HCT116 (cell line): ENCODE measurements around the gene CASP5. TPM values are rescaled to one million over a fixed set of nuclear protein-coding genes. Genes with fewer than 3 reads are reported as not detected.

Experiments
- ATAC-seq: fragments of 200-7000 bp; cut with Tn5 transposase; 2 replicates; pipeline ENCODE4 v1.9.1; 2020; ENCODE audit warnings: mild to moderate bottlenecking, moderate library complexity
- BruUV-seq: library from RNA; stranded (reverse); fragments of 400-500 nt; replicated peaks from 2 replicates; lab custom pipeline; 2021; lab: Mats Ljungman, UMichigan
- CTCF ChIA-PET: fragments of 300-600 bp; sonication (Branson Sonifier 250); formaldehyde crosslinking; loops from one replicate; lab custom pipeline; 2021; ENCODE audit warnings: antibody characterized with exemption; lab: Charles Lee
- POLR2A ChIA-PET: fragments of 300-600, 350-600 bp; sonication (Branson Sonifier 250); formaldehyde crosslinking; loops from one replicate; lab custom pipeline; 2021; ENCODE audit warnings: antibody characterized with exemption; lab: Charles Lee
- RAD21 ChIA-PET, 2 experiments: fragments of 300-600 bp; sonication (Branson Sonifier 250); formaldehyde crosslinking; loops; one replicate each; lab custom pipeline; 2023; ENCODE audit warnings: low total read pairs in 2 of 2; ENCODE audit not compliant: uncharacterized antibody in 2 of 2, unreplicated experiment in 2 of 2, low non-redundant PET in 1 of 2; lab: Charles Lee
- DNase-seq: peaks from one replicate; pipeline ENCODE4 v3.0.0-alpha.2; 2010; ENCODE audit warnings: low read depth, low spot score
- H2AFZ ChIP-seq: fragments of 200-600 bp; shearing (Covaris generic), sonication (generic); 2 replicates; pipeline ENCODE4 v1.6.1; 2017; ENCODE audit warnings: low read depth, mixed run types, mixed read lengths, antibody characterized with exemption, low read length; ENCODE audit not compliant: poor library complexity, severe bottlenecking
- H3K27ac ChIP-seq: 2 replicates; pipeline ENCODE4 v1.5.1; 2012; ENCODE audit warnings: low read depth, low read length
- H3K27me3 ChIP-seq: fragments of 200-600 bp; sonication (generic); 2 replicates; pipeline ENCODE4 v1.6.1; 2016; ENCODE audit warnings: mixed run types, low read length, mixed read lengths; ENCODE audit not compliant: insufficient read depth
- H3K36me3 ChIP-seq, 2 experiments: fragments of 200-500 bp in 1 of 2; fragments of 200-600 bp in 1 of 2; sonication (Bioruptor generic) in 1 of 2; sonication (generic) in 1 of 2; 2 replicates each; pipeline versions ENCODE4 v1.5.1 to v1.6.1; 2014 to 2016; ENCODE audit warnings: low read length in 2 of 2, inconsistent platforms in 1 of 2, mixed read lengths in 1 of 2, mixed run types in 1 of 2; ENCODE audit not compliant: insufficient read depth in 2 of 2, control insufficient read depth in 1 of 2
- H3K4me1 ChIP-seq, 2 experiments: fragments of 200-600 bp in 1 of 2; sonication (generic) in 1 of 2; 2 replicates each; pipeline versions ENCODE4 v1.5.1 to v1.6.1; 2012 to 2017; ENCODE audit warnings: low read length in 2 of 2, inconsistent platforms in 1 of 2, mild to moderate bottlenecking in 1 of 2, mixed read lengths in 1 of 2, mixed run types in 1 of 2, moderate library complexity in 1 of 2; ENCODE audit not compliant: insufficient read depth in 2 of 2, control insufficient read depth in 1 of 2
- H3K4me2 ChIP-seq: fragments of 200-600 bp; sonication (generic); 2 replicates; pipeline ENCODE4 v1.6.1; 2017; ENCODE audit warnings: mixed run types, low read length, mixed read lengths
- H3K4me3 ChIP-seq, 2 experiments: fragments of 200-600 bp in 1 of 2; sonication (generic) in 1 of 2; replicated peaks in 1 of 2; 2 replicates each; pipeline ENCODE4 v1.5.1; 2011 to 2016; ENCODE audit warnings: low read length in 2 of 2, control low read depth in 1 of 2, low read depth in 1 of 2, mild to moderate bottlenecking in 1 of 2, mixed read lengths in 1 of 2, mixed run types in 1 of 2
- H3K79me2 ChIP-seq: fragments of 200-600 bp; sonication (generic); 2 replicates; pipeline ENCODE4 v1.6.1; 2017; ENCODE audit warnings: mild to moderate bottlenecking, mixed run types, low read length, moderate library complexity, mixed read lengths; ENCODE audit not compliant: insufficient read depth
- H3K9ac ChIP-seq: fragments of 200-600 bp; sonication (generic); 2 replicates; pipeline ENCODE4 v1.6.1; 2016; ENCODE audit warnings: low read length, mixed read lengths
- H3K9me2 ChIP-seq: fragments of 200-600 bp; sonication (generic), shearing (Covaris generic); 2 replicates; pipeline ENCODE4 v1.6.1; 2017; ENCODE audit warnings: mixed run types, mild to moderate bottlenecking, moderate library complexity; ENCODE audit not compliant: insufficient read depth
- H3K9me3 ChIP-seq, 2 experiments: fragments of 200-500 bp in 1 of 2; fragments of 200-600 bp in 1 of 2; sonication (Bioruptor generic) in 1 of 2; sonication (generic) in 1 of 2; 2 replicates each; pipeline ENCODE4 v1.6.1; 2014 to 2017; ENCODE audit warnings: low read length in 2 of 2, mixed read lengths in 2 of 2, inconsistent platforms in 1 of 2, low read depth in 1 of 2, mild to moderate bottlenecking in 1 of 2, mixed run types in 1 of 2, moderate library complexity in 1 of 2; ENCODE audit not compliant: control insufficient read depth in 1 of 2, insufficient read depth in 1 of 2
- H4K20me1 ChIP-seq: fragments of 200-600 bp; sonication (generic), shearing (Covaris generic); 2 replicates; pipeline ENCODE4 v1.6.1; 2017; ENCODE audit warnings: mixed run types, mild to moderate bottlenecking, moderate library complexity; ENCODE audit not compliant: insufficient read depth
- ATF3 ChIP-seq: IDR thresholded peaks from 2 replicates; pipeline ENCODE4 v1.6.1; 2012
- CEBPB ChIP-seq: IDR thresholded peaks from 2 replicates; pipeline ENCODE4 v1.6.1; 2012; ENCODE audit warnings: low read depth
- CTCF ChIP-seq, 3 experiments: fragments of 200-600 bp in 1 of 3; sonication (generic) in 1 of 3; IDR thresholded peaks in 2 of 3; conservative IDR thresholded peaks in 1 of 3; 2 replicates each; pipeline ENCODE4 v1.5.1; 2012 to 2017; ENCODE audit warnings: low read depth in 2 of 3, low read length in 2 of 3, antibody characterized with exemption in 1 of 3, borderline replicate concordance in 1 of 3, control low read depth in 1 of 3, mild to moderate bottlenecking in 1 of 3, mixed read lengths in 1 of 3, mixed run types in 1 of 3, moderate library complexity in 1 of 3; ENCODE audit not compliant: insufficient read depth in 1 of 3
- EGR1 ChIP-seq: IDR thresholded peaks from 2 replicates; pipeline ENCODE4 v1.6.1; 2012; ENCODE audit warnings: low read depth
- ELF1 ChIP-seq: IDR thresholded peaks from 2 replicates; pipeline ENCODE4 v1.6.1; 2012; ENCODE audit warnings: low read depth, borderline replicate concordance
- FOSL1 ChIP-seq: IDR thresholded peaks from 2 replicates; pipeline ENCODE4 v1.6.1; 2012; ENCODE audit warnings: low read depth
- MAX ChIP-seq: IDR thresholded peaks from 2 replicates; pipeline ENCODE4 v1.6.1; 2012
- POLR2A ChIP-seq: IDR thresholded peaks from 2 replicates; pipeline ENCODE4 v1.7.0; 2011; ENCODE audit warnings: borderline replicate concordance; ENCODE audit not compliant: insufficient read depth, insufficient read length; ENCODE audit errors: extremely low read depth
- POLR2AphosphoS5 ChIP-seq: IDR thresholded peaks from 2 replicates; pipeline ENCODE4 v1.6.1; 2011; ENCODE audit warnings: mild to moderate bottlenecking, low read depth, low read length, moderate library complexity
- RAD21 ChIP-seq: IDR thresholded peaks from 2 replicates; pipeline ENCODE4 v1.6.1; 2012; ENCODE audit warnings: low read depth, mild to moderate bottlenecking
- SIN3A ChIP-seq: IDR thresholded peaks from 2 replicates; pipeline ENCODE4 v1.6.1; 2012; ENCODE audit warnings: low read depth
- SRF ChIP-seq: IDR thresholded peaks from 2 replicates; pipeline ENCODE4 v1.6.1; 2012; ENCODE audit warnings: low read depth
- YY1 ChIP-seq: IDR thresholded peaks from 2 replicates; pipeline ENCODE4 v1.6.1; 2011; ENCODE audit warnings: low read length, low read depth, moderate library complexity, mild to moderate bottlenecking; ENCODE audit not compliant: insufficient replicate concordance; ENCODE audit errors: extremely low read depth
- ZNF274 ChIP-seq: fragments of 200-500 bp; sonication (Bioruptor generic); IDR thresholded peaks from 2 replicates; pipeline ENCODE4 v1.6.1; 2014; ENCODE audit warnings: mild to moderate bottlenecking, low read depth, low read length, inconsistent platforms
- intact Hi-C: fragments of 100-400 bp; cut with micrococcal nuclease; formaldehyde crosslinking; loops from 2 replicates; pipeline ENCODE4 v1.10.0; 2022
- total RNA-seq: library from RNA; stranded (reverse); gene quantifications from one replicate; pipeline ENCODE4 v1.2.1, GENCODE V29; 2021; ENCODE audit not compliant: unreplicated experiment
- TF ChIP-seq, protein P1 (sequence below): IDR thresholded peaks from 2 replicates; pipeline ENCODE4 v1.6.1; 2011; ENCODE audit warnings: mild to moderate bottlenecking, low read length, moderate library complexity; ENCODE audit not compliant: insufficient replicate concordance; ENCODE audit errors: extremely low read depth

CASP5 gene
- total RNA-seq, 1 experiment from 2014 or later = not detected

GRCh38 chr11:104984808-104985207 lies 38.2 kb downstream of the CASP5 start:
- BruUV-seq = no TSS peak
- CTCF ChIA-PET = no interaction called here

More at GRCh38 chr11:104984808-104985207, 38.2 kb downstream of the CASP5 start:
- H2AFZ ChIP-seq = no peak overlapping the region
- H3K9me3 ChIP-seq = no peaks in the 10 kb centered on the region
- no peak for ATAC-seq
- no peak for TF ChIP-seq MAX
- TF ChIP-seq, protein P1, sequence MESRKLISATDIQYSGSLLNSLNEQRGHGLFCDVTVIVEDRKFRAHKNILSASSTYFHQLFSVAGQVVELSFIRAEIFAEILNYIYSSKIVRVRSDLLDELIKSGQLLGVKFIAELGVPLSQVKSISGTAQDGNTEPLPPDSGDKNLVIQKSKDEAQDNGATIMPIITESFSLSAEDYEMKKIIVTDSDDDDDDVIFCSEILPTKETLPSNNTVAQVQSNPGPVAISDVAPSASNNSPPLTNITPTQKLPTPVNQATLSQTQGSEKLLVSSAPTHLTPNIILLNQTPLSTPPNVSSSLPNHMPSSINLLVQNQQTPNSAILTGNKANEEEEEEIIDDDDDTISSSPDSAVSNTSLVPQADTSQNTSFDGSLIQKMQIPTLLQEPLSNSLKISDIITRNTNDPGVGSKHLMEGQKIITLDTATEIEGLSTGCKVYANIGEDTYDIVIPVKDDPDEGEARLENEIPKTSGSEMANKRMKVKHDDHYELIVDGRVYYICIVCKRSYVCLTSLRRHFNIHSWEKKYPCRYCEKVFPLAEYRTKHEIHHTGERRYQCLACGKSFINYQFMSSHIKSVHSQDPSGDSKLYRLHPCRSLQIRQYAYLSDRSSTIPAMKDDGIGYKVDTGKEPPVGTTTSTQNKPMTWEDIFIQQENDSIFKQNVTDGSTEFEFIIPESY = no peak
- no peak for TF ChIP-seq POLR2AphosphoS5
- no peak for TF ChIP-seq POLR2A
- TF ChIP-seq ELF1 = no peak
- no peak for TF ChIP-seq CTCF (IDR thresholded peaks at IDR 0.05 in 2 of 3, conservative IDR thresholded peaks at IDR 0.05 in 1 of 3; ENCODE audit: borderline replicate concordance in 1 of 3, insufficient read depth in 1 of 3, low read depth in 2 of 3, low read length in 2 of 3)
- TF ChIP-seq RAD21 = no peak
- no peak for TF ChIP-seq EGR1
- TF ChIP-seq SRF = no peak
- no peak for TF ChIP-seq FOSL1
- TF ChIP-seq YY1 = no peak
- TF ChIP-seq ATF3 = no peak
- no peak for TF ChIP-seq ZNF274
- no peak for TF ChIP-seq SIN3A
- TF ChIP-seq CEBPB = no peak
- POLR2A ChIA-PET = no interaction called here
- no peaks in the 10 kb centered on the region for H4K20me1 ChIP-seq
- H3K4me1 ChIP-seq = no peaks in the 10 kb centered on the region
- no peak for DNase-seq
- no peak overlapping the region for H3K9ac ChIP-seq
- H3K9me2 ChIP-seq = no peaks in the 10 kb centered on the region
- H3K36me3 ChIP-seq = no peaks in the 10 kb centered on the region
- H3K4me3 ChIP-seq = no peak overlapping the region
- no peak overlapping the region for H3K4me2 ChIP-seq
- no peaks in the 10 kb centered on the region for H3K27me3 ChIP-seq
- intact Hi-C loops = no loop called here
- RAD21 ChIA-PET = no interaction called here
- H3K27ac ChIP-seq = no peak overlapping the region
- H3K79me2 ChIP-seq = no peaks in the 10 kb centered on the region
